Spleen (tissue), 11 donors: ENCODE measurements around the gene LDHA. TPM values are rescaled to one million over a fixed set of nuclear protein-coding genes. Genes with fewer than 3 reads are reported as not detected.

ENCODE experiments used
- DNase-seq: peaks from one replicate; pipeline ENCODE4 v3.0.0-alpha.2; 2020
- H3K27ac ChIP-seq, 8 donors: fragments of 200-600 bp; sonication (generic) in 7 of 8; 1 replicate in 4 of 8; 2 replicates in 4 of 8; pipeline versions ENCODE4 v1.5.0 to v1.8.0; 2016 to 2021; ENCODE audit warnings: inconsistent platforms in 4 of 8, mild to moderate bottlenecking in 4 of 8, moderate library complexity in 1 of 8
- H3K27me3 ChIP-seq, 7 donors: fragments of 200-600 bp; sonication (generic) in 6 of 7; replicated peaks in 1 of 7; 1 replicate in 4 of 7; 2 replicates in 3 of 7; pipeline versions ENCODE4 v1.5.0 to v1.8.0; 2016 to 2021; ENCODE audit warnings: inconsistent platforms in 3 of 7, mild to moderate bottlenecking in 1 of 7
- H3K36me3 ChIP-seq, 6 donors: fragments of 200-600 bp; sonication (generic) in 5 of 6; 1 replicate in 4 of 6; 2 replicates in 2 of 6; pipeline versions ENCODE4 v1.5.0 to v1.8.0; 2016 to 2021; ENCODE audit warnings: inconsistent platforms in 2 of 6
- H3K4me1 ChIP-seq, 6 donors: fragments of 200-600 bp; sonication (generic) in 5 of 6; 1 replicate in 3 of 6; 2 replicates in 3 of 6; pipeline versions ENCODE4 v1.5.0 to v1.8.0; 2016 to 2021; ENCODE audit warnings: inconsistent platforms in 3 of 6
- H3K4me3 ChIP-seq, 8 donors: fragments of 200-600 bp; sonication (generic) in 7 of 8; 1 replicate in 4 of 8; 2 replicates in 4 of 8; pipeline versions ENCODE4 v1.5.0 to v1.8.0; 2016 to 2021; ENCODE audit warnings: inconsistent platforms in 4 of 8, mild to moderate bottlenecking in 4 of 8, moderate library complexity in 2 of 8
- H3K9me3 ChIP-seq, 8 donors: fragments of 200-600 bp; sonication (generic) in 7 of 8; 1 replicate in 4 of 8; 2 replicates in 4 of 8; pipeline versions ENCODE4 v1.5.0 to v1.8.0; 2016 to 2021; ENCODE audit warnings: inconsistent platforms in 4 of 8
- POLR2A ChIP-seq, 3 donors: fragments of 450-650 bp; IDR thresholded peaks; one replicate each; pipeline ENCODE4 v1.5.1; 2017; ENCODE audit warnings: antibody characterized with exemption in 3 of 3, mild to moderate bottlenecking in 1 of 3
- POLR2AphosphoS5 ChIP-seq, 3 donors: sonication (generic); formaldehyde crosslinking; IDR thresholded peaks; one replicate each; pipeline ENCODE4 v1.5.1; 2017; ENCODE audit warnings: antibody characterized with exemption in 3 of 3
- WGBS, 5 donors: extraction: QIAGEN DNeasy Blood & Tissue Kit in 3 of 5; methylation state at CpG; one replicate each; pipeline versions ENCODE4 v1.1.5 to v1.1.7; 2013 to 2018; 5-methylcytosine and 5-hydroxymethylcytosine counted together
- intact Hi-C: fragments of 100-400 bp; cut with DNase I; formaldehyde crosslinking; loops from one replicate; pipeline ENCODE4 v1.15.0; 2023; ENCODE audit warnings: low total_unique reads
- microRNA-seq, 3 donors: library from miRNA; unstranded; fragments of <30 nt; microRNA quantifications; one replicate each; pipeline versions ENCODE4 to v1.1.0, GENCODE V29; 2019 to 2020
- polyA plus RNA-seq, 3 donors: library from polyadenylated mRNA; stranded (reverse); fragments of 200-250 nt; gene quantifications; one replicate each; pipeline ENCODE4 v1.2.1, GENCODE V29; 2013
- small RNA-seq, 4 donors: library from RNA; depleted of rRNA; stranded (forward); fragments of <200 nt; gene quantifications; one replicate each; pipeline ENCODE3, GENCODE V24; 2016
- total RNA-seq, 7 donors: library from RNA; depleted of rRNA in 3 of 7; stranded (reverse); fragments of >200 nt in 3 of 7; fragmentation: NEBNext Ultra II Directional in 4 of 7; extraction: Animal tissue kit (Norgen Biotek cat#: 25700) in 4 of 7; gene quantifications; one replicate each; pipeline versions ENCODE4 v1.1.0 to v1.2.1, GENCODE V29; 2016 to 2021
- TF ChIP-seq, protein P1 (sequence below), 11 experiments: fragments of 200-600 bp in 7 of 11; fragments of 450-650 bp in 4 of 11; sonication (generic) in 4 of 11; IDR thresholded peaks in 8 of 11; conservative IDR thresholded peaks in 3 of 11; 1 replicate in 7 of 11; 2 replicates in 4 of 11; pipeline versions ENCODE4 v1.4.0 to v1.8.0; 2016 to 2021; ENCODE audit warnings: antibody characterized with exemption in 11 of 11, inconsistent platforms in 4 of 11, mild to moderate bottlenecking in 1 of 11
- donor health status: healthy with polysubstance abuse.
- donor health status: DM: no; HTN: no; CAD: no; lungs with moderate emphysema.
- donor health status: DM: no; HTN: no; CAD: no.
- donor health status: Bipolar disorder and iron deficiency.
- donor health status: healthy.
- donor health status: DM: no; HTN: no; CAD: no.
- donor health status: DM: yes; HTN: yes; CAD: no.

The LDHA gene
- total and polyA plus RNA-seq, 10 donors, result 139 to 415 (median 257) TPM

DNA sequence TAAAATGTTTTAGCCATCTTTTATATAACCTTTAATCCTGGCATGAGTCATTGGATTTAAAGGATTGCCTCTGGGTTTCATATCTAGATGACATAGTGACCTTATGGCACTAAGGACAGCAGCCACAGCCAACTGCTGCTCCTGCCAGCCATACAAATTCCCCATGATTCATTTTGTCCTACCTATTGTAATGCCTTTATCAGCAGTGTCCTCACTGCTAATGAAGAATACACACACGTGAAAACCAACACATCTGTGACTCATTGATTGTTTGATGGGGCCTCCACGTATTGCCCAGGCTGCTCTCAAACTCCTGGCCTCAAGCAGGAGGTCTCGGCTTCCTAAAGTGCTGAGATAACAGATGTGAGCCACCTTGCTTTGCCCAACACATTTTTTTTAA is 63.1 kb downstream of the LDHA start:
- 66 to 85% (median 68%) methylated on average over 3 of the region's 3 CpGs for WGBS, 5 donors
- intact Hi-C loops, result no loop called here
- Histone ChIP-seq H3K27ac (no peak overlapping the region), H3K4me1 (no peaks in the 10 kb centered on the region), H3K4me3 (no peak overlapping the region), H3K9me3 (no peaks in the 10 kb centered on the region), H3K36me3 (no peaks in the 10 kb centered on the region), H3K27me3 (peaks cover 0 to 14% (median 0%) of the 10 kb centered on the region in 7 donors)
- no peak for DNase-seq
- TF ChIP-seq POLR2A (IDR thresholded peaks at IDR 0.05), result no peak
- TF ChIP-seq, protein P1, sequence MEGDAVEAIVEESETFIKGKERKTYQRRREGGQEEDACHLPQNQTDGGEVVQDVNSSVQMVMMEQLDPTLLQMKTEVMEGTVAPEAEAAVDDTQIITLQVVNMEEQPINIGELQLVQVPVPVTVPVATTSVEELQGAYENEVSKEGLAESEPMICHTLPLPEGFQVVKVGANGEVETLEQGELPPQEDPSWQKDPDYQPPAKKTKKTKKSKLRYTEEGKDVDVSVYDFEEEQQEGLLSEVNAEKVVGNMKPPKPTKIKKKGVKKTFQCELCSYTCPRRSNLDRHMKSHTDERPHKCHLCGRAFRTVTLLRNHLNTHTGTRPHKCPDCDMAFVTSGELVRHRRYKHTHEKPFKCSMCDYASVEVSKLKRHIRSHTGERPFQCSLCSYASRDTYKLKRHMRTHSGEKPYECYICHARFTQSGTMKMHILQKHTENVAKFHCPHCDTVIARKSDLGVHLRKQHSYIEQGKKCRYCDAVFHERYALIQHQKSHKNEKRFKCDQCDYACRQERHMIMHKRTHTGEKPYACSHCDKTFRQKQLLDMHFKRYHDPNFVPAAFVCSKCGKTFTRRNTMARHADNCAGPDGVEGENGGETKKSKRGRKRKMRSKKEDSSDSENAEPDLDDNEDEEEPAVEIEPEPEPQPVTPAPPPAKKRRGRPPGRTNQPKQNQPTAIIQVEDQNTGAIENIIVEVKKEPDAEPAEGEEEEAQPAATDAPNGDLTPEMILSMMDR (IDR thresholded peaks at IDR 0.05 in 8 of 11, conservative IDR thresholded peaks at IDR 0.05 in 3 of 11), result no peak
- no peak for TF ChIP-seq POLR2AphosphoS5 (IDR thresholded peaks at IDR 0.05)

Small RNAs within 50 kb of the gene (microRNA-seq; reads per million reads assigned to microRNA genes)
- 0 to 0.28 (median 0) reads per million in 3 donors for gene MIR3159

Small RNAs within 50 kb of the gene (small RNA-seq; reads per million reads assigned to genes)
- 0.23 to 1.1 (median 0.53) reads per million in 4 donors for gene MIR3159

Other genes with a start within 250 kb of the LDHA start
- not detected for gene MRGPRX4, start 221.7 kb upstream of the LDHA start, total RNA-seq
- gene MRGPRX4, start 221.7 kb upstream of the LDHA start, polyA plus RNA-seq, result not detected
- not detected for gene SAA4, start 157.8 kb upstream of the LDHA start, total RNA-seq
- under 1 TPM in 1 of 3 donors, not detected in 2; 0.22 TPM for gene SAA4, start 157.8 kb upstream of the LDHA start, polyA plus RNA-seq
- gene SAA2, start 145.9 kb upstream of the LDHA start, total RNA-seq, result 1 to 10 TPM in 1 of 7 donors, under 1 TPM in 1, not detected in 5; 0.49 to 3.2 TPM
- gene SAA2, start 145.9 kb upstream of the LDHA start, polyA plus RNA-seq, result 10 to 100 TPM in 1 of 3 donors, under 1 TPM in 2; 0.19 to 13.1 (median 0.50) TPM
- 1 to 10 TPM in 5 of 7 donors, not detected in 2; 1.0 to 5.6 (median 2.7) TPM for gene SAA1, start 128.3 kb upstream of the LDHA start, total RNA-seq
- 10 to 100 TPM in 2 of 3 donors, 1 to 10 TPM in 1; 5.4 to 84.3 (median 69.3) TPM for gene SAA1, start 128.3 kb upstream of the LDHA start, polyA plus RNA-seq
- gene HPS5, start 72.4 kb upstream of the LDHA start, total RNA-seq, result 10 to 100 TPM; 25.9 to 35.7 (median 30.0) TPM
- gene HPS5, start 72.4 kb upstream of the LDHA start, polyA plus RNA-seq, result 10 to 100 TPM; 10.3 to 14.1 (median 11.1) TPM
- 10 to 100 TPM; 39.6 to 65.4 (median 52.0) TPM for gene GTF2H1, start 72.0 kb upstream of the LDHA start, total RNA-seq
- gene GTF2H1, start 72.0 kb upstream of the LDHA start, polyA plus RNA-seq, result 10 to 100 TPM; 18.1 to 25.1 (median 20.2) TPM
- under 1 TPM in 1 of 7 donors, not detected in 6; 0.84 TPM for gene LDHC, start 17.8 kb downstream of the LDHA start, total RNA-seq
- gene LDHC, start 17.8 kb downstream of the LDHA start, polyA plus RNA-seq, result 1 to 10 TPM in 1 of 3 donors, under 1 TPM in 1, not detected in 1; 0.93 to 1.1 TPM
- gene LDHAL6A, start 61.3 kb downstream of the LDHA start, total RNA-seq, result not detected
- gene LDHAL6A, start 61.3 kb downstream of the LDHA start, polyA plus RNA-seq, result under 1 TPM in 1 of 3 donors, not detected in 2; 0.02 TPM
- gene TSG101, start 132.4 kb downstream of the LDHA start, total RNA-seq, result 10 to 100 TPM; 41.5 to 95.1 (median 52.1) TPM
- gene TSG101, start 132.4 kb downstream of the LDHA start, polyA plus RNA-seq, result 10 to 100 TPM; 25.4 to 39.4 (median 34.4) TPM
- 10 to 100 TPM; 12.8 to 23.0 (median 19.9) TPM for gene UEVLD, start 194.2 kb downstream of the LDHA start, total RNA-seq
- 1 to 10 TPM; 4.1 to 6.7 (median 4.7) TPM for gene UEVLD, start 194.2 kb downstream of the LDHA start, polyA plus RNA-seq
- 1 to 10 TPM; 1.3 to 4.4 (median 2.1) TPM for gene MISFA, start 205.2 kb downstream of the LDHA start, total RNA-seq
- 1 to 10 TPM in 1 of 3 donors, under 1 TPM in 1, not detected in 1; 0.83 to 1.5 TPM for gene MISFA, start 205.2 kb downstream of the LDHA start, polyA plus RNA-seq
- gene SPTY2D1, start 239.8 kb downstream of the LDHA start, total RNA-seq, result 10 to 100 TPM; 16.2 to 23.1 (median 19.1) TPM
- gene SPTY2D1, start 239.8 kb downstream of the LDHA start, polyA plus RNA-seq, result 1 to 10 TPM; 2.4 to 4.4 (median 2.9) TPM